ENCODE data around the gene CD34. TPM values are rescaled to one million over a fixed set of nuclear protein-coding genes. Genes with fewer than 3 reads are reported as not detected.

CD34 gene
- total RNA-seq, 2 donors from 2014 or later, result 9.8 to 47.7 TPM

DNA sequence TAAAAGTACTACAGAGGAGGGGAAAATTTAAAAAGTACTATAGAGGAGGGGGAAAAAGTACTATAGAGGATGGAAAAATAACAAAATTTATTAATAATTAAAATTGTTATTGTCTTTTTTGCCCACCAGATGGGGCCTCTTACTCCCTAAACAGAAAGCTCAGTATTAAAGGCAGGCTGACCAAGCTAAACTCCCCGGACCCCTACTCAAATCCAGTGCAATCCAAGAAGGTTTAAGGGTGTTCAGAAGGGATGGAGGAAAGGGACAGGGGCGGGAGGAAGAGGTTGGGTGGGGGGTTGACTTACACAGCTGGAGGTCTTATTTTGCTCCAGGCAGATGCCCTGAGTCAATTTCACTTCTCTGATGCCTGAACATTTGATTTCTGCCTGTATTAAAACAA lies 13.7 kb downstream of the CD34 start:
- Histone ChIP-seq H3K4me3 (no peak overlapping the region), H3K4me1 (replicated peaks) (no peaks in the 10 kb centered on the region), H3K36me3 (no peaks in the 10 kb centered on the region), H3K27me3 (replicated peaks; ENCODE audit: insufficient read depth) (no peaks in the 10 kb centered on the region), H3K27ac (no peak overlapping the region), H3K9me3 (no peaks in the 10 kb centered on the region)
- TF ChIP-seq POLR2A (IDR thresholded peaks at IDR 0.05), result no peak
- TF ChIP-seq, protein P1, sequence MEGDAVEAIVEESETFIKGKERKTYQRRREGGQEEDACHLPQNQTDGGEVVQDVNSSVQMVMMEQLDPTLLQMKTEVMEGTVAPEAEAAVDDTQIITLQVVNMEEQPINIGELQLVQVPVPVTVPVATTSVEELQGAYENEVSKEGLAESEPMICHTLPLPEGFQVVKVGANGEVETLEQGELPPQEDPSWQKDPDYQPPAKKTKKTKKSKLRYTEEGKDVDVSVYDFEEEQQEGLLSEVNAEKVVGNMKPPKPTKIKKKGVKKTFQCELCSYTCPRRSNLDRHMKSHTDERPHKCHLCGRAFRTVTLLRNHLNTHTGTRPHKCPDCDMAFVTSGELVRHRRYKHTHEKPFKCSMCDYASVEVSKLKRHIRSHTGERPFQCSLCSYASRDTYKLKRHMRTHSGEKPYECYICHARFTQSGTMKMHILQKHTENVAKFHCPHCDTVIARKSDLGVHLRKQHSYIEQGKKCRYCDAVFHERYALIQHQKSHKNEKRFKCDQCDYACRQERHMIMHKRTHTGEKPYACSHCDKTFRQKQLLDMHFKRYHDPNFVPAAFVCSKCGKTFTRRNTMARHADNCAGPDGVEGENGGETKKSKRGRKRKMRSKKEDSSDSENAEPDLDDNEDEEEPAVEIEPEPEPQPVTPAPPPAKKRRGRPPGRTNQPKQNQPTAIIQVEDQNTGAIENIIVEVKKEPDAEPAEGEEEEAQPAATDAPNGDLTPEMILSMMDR (IDR thresholded peaks at IDR 0.05), result peak in 3 of 4 experiments; percentile 31 to 54 (median 43)
- WGBS, result 29% methylated on average over 2 of the region's 2 CpGs
- intact Hi-C loops (cut with DNase I), result no loop called here
- no peak for DNase-seq (ENCODE audit: low spot score)

DNA sequence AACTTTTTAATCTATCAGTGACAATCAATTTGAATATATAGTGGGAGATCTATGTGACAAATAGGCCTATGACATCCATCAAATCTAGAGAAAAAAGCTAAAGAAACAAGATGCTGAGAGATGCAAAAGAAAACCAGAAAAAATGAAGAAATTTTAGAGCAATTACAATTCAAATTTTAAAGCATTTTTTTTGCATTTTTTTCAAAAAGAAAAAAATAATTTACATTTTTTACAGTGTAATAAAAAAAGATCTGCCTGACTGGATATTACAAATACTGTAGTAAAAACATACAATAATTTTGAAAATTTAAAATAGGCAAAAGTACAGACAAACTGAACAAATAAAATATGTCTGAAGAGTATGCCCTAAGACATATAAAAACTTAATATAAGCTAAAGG lies 14.4 kb downstream of the CD34 start:
- Histone ChIP-seq H3K4me3 (no peak overlapping the region), H3K27ac (no peak overlapping the region), H3K36me3 (no peaks in the 10 kb centered on the region), H3K27me3 (replicated peaks; ENCODE audit: insufficient read depth) (no peaks in the 10 kb centered on the region), H3K9me3 (no peaks in the 10 kb centered on the region), H3K4me1 (replicated peaks) (no peaks in the 10 kb centered on the region)
- intact Hi-C loops (cut with DNase I), result no loop called here
- TF ChIP-seq POLR2A (IDR thresholded peaks at IDR 0.05) (no peak), POLR2AphosphoS5 (IDR thresholded peaks at IDR 0.05) (no peak)
- TF ChIP-seq, protein P1 (IDR thresholded peaks at IDR 0.05), result no peak
- DNase-seq (ENCODE audit: low spot score), result no peak

GRCh38 chr1:207894704-207895103 lies 16.2 kb downstream of the CD34 start:
- no peaks in the 10 kb centered on the region for H3K9me3 ChIP-seq
- H3K27ac ChIP-seq, result no peak overlapping the region
- WGBS, result 92% methylated on average over 2 of the region's 2 CpGs
- H3K36me3 ChIP-seq, result no peaks in the 10 kb centered on the region
- intact Hi-C loops (cut with DNase I), result no loop called here
- TF ChIP-seq POLR2AphosphoS5 (IDR thresholded peaks at IDR 0.05), result no peak
- TF ChIP-seq, protein P1 (IDR thresholded peaks at IDR 0.05), result no peak
- no peak for TF ChIP-seq POLR2A (IDR thresholded peaks at IDR 0.05)
- no peaks in the 10 kb centered on the region for H3K4me1 ChIP-seq (replicated peaks)
- no peak for DNase-seq (ENCODE audit: low spot score)
- H3K27me3 ChIP-seq (replicated peaks; ENCODE audit: insufficient read depth), result no peaks in the 10 kb centered on the region
- H3K4me3 ChIP-seq, result no peak overlapping the region

DNA sequence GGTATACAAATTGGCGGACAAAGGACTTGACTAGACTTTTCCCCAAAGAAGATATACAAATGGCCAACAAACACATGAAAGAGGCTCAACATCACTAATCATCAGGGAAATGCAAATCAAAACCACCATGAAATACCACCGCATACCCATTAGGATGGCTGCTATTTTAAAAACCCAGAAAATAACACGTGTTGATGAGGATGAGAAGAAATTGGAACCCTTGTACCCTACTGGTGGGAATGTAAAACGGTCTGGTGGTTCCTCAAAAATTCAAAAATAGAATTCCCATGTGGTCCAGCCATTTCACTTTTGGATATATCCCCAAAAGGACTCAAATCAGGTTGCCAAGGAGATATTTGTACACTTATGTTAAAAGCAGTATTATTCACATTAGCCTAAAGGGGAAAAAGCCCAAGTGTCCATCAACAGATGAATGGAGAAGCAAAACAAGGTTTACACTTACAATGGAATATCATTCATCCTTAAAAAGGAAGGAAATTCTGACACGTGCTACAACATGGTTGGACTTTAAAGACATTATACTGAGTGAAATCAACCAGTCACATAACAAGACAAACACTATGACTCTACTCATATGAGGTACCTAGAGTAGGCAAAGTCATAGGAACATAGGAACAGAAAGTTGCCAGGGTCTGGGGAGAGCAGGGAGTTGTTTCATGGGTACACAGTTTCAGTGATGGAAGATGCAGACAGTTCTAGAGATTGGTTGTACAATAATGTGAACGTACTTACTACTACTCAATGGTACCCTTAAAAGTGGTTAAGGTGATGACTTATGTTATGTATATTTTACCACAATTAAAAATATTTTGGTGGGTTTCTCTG lies 17.0 kb downstream of the CD34 start:
- H3K4me1 ChIP-seq (replicated peaks), result no peaks in the 10 kb centered on the region
- DNase-seq (ENCODE audit: low spot score), result no peak
- no peaks in the 10 kb centered on the region for H3K36me3 ChIP-seq
- H3K27ac ChIP-seq, result no peak overlapping the region
- intact Hi-C loops (cut with DNase I), result no loop called here
- WGBS, result 76% methylated on average over 6 of the region's 6 CpGs
- H3K4me3 ChIP-seq, result no peak overlapping the region
- no peaks in the 10 kb centered on the region for H3K27me3 ChIP-seq (replicated peaks; ENCODE audit: insufficient read depth)
- no peaks in the 10 kb centered on the region for H3K9me3 ChIP-seq
- TF ChIP-seq POLR2AphosphoS5 (IDR thresholded peaks at IDR 0.05) (no peak), POLR2A (IDR thresholded peaks at IDR 0.05) (no peak)
- TF ChIP-seq, protein P1 (IDR thresholded peaks at IDR 0.05), result no peak

DNA sequence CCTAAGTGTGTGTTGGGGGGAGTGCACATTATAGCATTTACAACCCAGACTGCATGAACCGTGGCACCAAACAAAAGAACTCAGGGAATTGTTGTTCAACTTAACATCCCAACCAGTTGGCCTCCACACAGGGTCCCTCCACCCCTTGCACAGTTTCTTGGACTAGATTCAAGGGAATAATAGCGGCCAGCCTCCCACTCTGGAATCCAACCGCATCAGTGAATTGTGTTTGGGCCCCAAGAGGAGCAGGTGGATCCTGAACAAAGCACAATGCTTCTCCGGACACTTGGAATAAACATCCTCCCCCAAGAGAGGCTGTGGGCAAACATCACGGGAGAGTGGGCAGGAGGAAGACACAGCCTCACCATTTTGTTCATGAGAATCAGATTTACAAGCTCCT lies 18.2 kb downstream of the CD34 start:
- WGBS, result 42% methylated on average over 5 of the region's 5 CpGs
- Histone ChIP-seq H3K4me3 (no peak overlapping the region), H3K4me1 (replicated peaks) (no peaks in the 10 kb centered on the region), H3K36me3 (no peaks in the 10 kb centered on the region), H3K27me3 (replicated peaks; ENCODE audit: insufficient read depth) (no peaks in the 10 kb centered on the region), H3K27ac (no peak overlapping the region), H3K9me3 (no peaks in the 10 kb centered on the region)
- TF ChIP-seq, protein P1 (IDR thresholded peaks at IDR 0.05), result no peak
- TF ChIP-seq POLR2AphosphoS5 (IDR thresholded peaks at IDR 0.05), result no peak
- no peak for TF ChIP-seq POLR2A (IDR thresholded peaks at IDR 0.05)
- intact Hi-C loops (cut with DNase I), result no loop called here
- no peak for DNase-seq (ENCODE audit: low spot score)
